ENCODE measurements around the gene PSEN1. TPM values are rescaled to one million over a fixed set of nuclear protein-coding genes. Genes with fewer than 3 reads are reported as not detected.

PSEN1 gene
- total and polyA plus RNA-seq, 2 of the 8 experiments (the other 6 are each of a cell fraction or from before 2014, with no cell fraction given) = 10.1 to 38.7 TPM

DNA sequence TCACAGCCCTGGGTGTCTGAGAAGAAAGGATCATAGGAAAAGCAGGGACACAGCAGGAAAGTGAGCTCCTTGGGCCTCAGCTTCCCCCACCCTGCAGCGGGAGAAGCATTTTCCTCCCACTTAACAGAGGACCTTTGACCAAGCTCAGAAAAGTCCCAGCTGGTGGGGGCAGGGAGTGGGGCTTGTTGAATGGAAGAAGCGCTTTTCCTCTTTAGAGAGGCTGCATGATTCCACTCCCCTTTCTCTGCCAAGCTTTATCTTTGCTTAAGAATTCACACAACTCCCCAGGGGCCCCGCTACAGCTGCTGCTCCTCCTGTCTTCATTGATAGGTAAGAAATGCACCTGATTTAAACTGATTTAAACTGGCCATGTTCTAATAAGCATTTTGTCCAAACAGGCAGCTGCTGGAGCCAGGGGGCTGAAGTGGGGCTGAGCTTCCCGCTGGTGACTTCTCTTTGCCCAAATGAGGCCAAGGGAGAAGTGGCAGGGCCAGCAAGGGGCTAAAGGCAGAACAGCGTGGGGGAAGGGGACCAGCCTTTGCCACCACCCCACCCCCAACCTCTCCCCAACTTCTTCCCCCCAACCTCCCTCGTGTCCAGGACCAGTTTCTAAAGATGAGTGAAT, 99.3 kb downstream of the PSEN1 start (continued):
- TF ChIP-seq, protein P1, sequence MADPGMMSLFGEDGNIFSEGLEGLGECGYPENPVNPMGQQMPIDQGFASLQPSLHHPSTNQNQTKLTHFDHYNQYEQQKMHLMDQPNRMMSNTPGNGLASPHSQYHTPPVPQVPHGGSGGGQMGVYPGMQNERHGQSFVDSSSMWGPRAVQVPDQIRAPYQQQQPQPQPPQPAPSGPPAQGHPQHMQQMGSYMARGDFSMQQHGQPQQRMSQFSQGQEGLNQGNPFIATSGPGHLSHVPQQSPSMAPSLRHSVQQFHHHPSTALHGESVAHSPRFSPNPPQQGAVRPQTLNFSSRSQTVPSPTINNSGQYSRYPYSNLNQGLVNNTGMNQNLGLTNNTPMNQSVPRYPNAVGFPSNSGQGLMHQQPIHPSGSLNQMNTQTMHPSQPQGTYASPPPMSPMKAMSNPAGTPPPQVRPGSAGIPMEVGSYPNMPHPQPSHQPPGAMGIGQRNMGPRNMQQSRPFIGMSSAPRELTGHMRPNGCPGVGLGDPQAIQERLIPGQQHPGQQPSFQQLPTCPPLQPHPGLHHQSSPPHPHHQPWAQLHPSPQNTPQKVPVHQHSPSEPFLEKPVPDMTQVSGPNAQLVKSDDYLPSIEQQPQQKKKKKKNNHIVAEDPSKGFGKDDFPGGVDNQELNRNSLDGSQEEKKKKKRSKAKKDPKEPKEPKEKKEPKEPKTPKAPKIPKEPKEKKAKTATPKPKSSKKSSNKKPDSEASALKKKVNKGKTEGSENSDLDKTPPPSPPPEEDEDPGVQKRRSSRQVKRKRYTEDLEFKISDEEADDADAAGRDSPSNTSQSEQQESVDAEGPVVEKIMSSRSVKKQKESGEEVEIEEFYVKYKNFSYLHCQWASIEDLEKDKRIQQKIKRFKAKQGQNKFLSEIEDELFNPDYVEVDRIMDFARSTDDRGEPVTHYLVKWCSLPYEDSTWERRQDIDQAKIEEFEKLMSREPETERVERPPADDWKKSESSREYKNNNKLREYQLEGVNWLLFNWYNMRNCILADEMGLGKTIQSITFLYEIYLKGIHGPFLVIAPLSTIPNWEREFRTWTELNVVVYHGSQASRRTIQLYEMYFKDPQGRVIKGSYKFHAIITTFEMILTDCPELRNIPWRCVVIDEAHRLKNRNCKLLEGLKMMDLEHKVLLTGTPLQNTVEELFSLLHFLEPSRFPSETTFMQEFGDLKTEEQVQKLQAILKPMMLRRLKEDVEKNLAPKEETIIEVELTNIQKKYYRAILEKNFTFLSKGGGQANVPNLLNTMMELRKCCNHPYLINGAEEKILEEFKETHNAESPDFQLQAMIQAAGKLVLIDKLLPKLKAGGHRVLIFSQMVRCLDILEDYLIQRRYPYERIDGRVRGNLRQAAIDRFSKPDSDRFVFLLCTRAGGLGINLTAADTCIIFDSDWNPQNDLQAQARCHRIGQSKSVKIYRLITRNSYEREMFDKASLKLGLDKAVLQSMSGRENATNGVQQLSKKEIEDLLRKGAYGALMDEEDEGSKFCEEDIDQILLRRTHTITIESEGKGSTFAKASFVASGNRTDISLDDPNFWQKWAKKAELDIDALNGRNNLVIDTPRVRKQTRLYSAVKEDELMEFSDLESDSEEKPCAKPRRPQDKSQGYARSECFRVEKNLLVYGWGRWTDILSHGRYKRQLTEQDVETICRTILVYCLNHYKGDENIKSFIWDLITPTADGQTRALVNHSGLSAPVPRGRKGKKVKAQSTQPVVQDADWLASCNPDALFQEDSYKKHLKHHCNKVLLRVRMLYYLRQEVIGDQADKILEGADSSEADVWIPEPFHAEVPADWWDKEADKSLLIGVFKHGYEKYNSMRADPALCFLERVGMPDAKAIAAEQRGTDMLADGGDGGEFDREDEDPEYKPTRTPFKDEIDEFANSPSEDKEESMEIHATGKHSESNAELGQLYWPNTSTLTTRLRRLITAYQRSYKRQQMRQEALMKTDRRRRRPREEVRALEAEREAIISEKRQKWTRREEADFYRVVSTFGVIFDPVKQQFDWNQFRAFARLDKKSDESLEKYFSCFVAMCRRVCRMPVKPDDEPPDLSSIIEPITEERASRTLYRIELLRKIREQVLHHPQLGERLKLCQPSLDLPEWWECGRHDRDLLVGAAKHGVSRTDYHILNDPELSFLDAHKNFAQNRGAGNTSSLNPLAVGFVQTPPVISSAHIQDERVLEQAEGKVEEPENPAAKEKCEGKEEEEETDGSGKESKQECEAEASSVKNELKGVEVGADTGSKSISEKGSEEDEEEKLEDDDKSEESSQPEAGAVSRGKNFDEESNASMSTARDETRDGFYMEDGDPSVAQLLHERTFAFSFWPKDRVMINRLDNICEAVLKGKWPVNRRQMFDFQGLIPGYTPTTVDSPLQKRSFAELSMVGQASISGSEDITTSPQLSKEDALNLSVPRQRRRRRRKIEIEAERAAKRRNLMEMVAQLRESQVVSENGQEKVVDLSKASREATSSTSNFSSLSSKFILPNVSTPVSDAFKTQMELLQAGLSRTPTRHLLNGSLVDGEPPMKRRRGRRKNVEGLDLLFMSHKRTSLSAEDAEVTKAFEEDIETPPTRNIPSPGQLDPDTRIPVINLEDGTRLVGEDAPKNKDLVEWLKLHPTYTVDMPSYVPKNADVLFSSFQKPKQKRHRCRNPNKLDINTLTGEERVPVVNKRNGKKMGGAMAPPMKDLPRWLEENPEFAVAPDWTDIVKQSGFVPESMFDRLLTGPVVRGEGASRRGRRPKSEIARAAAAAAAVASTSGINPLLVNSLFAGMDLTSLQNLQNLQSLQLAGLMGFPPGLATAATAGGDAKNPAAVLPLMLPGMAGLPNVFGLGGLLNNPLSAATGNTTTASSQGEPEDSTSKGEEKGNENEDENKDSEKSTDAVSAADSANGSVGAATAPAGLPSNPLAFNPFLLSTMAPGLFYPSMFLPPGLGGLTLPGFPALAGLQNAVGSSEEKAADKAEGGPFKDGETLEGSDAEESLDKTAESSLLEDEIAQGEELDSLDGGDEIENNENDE (IDR thresholded peaks at IDR 0.05; ENCODE audit: insufficient replicate concordance, low read length) = peak; percentile 67
- TF ChIP-seq, protein P2, sequence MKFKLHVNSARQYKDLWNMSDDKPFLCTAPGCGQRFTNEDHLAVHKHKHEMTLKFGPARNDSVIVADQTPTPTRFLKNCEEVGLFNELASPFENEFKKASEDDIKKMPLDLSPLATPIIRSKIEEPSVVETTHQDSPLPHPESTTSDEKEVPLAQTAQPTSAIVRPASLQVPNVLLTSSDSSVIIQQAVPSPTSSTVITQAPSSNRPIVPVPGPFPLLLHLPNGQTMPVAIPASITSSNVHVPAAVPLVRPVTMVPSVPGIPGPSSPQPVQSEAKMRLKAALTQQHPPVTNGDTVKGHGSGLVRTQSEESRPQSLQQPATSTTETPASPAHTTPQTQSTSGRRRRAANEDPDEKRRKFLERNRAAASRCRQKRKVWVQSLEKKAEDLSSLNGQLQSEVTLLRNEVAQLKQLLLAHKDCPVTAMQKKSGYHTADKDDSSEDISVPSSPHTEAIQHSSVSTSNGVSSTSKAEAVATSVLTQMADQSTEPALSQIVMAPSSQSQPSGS (IDR thresholded peaks at IDR 0.05; ENCODE audit: low read length) = no peak
- TF ChIP-seq CTBP2 (IDR thresholded peaks at IDR 0.05; ENCODE audit: borderline replicate concordance, insufficient read depth, insufficient read length, low read length) (peak; percentile 61), SP1 (IDR thresholded peaks at IDR 0.05; ENCODE audit: low read depth, low read length) (0 out of 2 replicates have a peak, but pooled peaks have one; percentile 40), SP4 (IDR thresholded peaks at IDR 0.05; ENCODE audit: low read length) (no peak), CHD1 (IDR thresholded peaks at IDR 0.05; ENCODE audit: low read depth, low read length) (no peak), EGR1 (IDR thresholded peaks at IDR 0.05; ENCODE audit: borderline replicate concordance, low read depth, low read length) (no peak), SUZ12 (IDR thresholded peaks at IDR 0.05; ENCODE audit: low read length) (peak; percentile 33; the same call in 1 of the 2 replicates), POLR2A (IDR thresholded peaks at IDR 0.05; ENCODE audit: control extremely low read depth in 1 of 2, low read depth in 2 of 2, low read length in 2 of 2) (no peak; a peak in 1 of 3 replicates), KDM5A (IDR thresholded peaks at IDR 0.05; ENCODE audit: low read length) (no peak)

Measured in H1 (cell line).